BLaER1 (cell line): ENCODE results near the gene ANAPC15.
A peak's percentile ranks its signal among the peaks of the same experiment; 100 is the strongest.

Source experiments
- H3K27ac ChIP-seq: shearing (Covaris generic); formaldehyde crosslinking; 2 replicates; pipeline ENCODE4 v1.8.1; 2022
- H3K27me3 ChIP-seq: shearing (Covaris generic); formaldehyde crosslinking; 2 replicates; pipeline ENCODE4 v1.8.1; 2022
- H3K36me3 ChIP-seq: shearing (Covaris generic); formaldehyde crosslinking; 2 replicates; pipeline ENCODE4 v1.8.1; 2022
- H3K4me1 ChIP-seq: shearing (Covaris generic); formaldehyde crosslinking; 2 replicates; pipeline ENCODE4 v1.8.1; 2022
- H3K4me2 ChIP-seq: shearing (Covaris generic); formaldehyde crosslinking; 2 replicates; pipeline ENCODE4 v1.8.1; 2022
- H3K4me3 ChIP-seq: shearing (Covaris generic); formaldehyde crosslinking; 2 replicates; pipeline ENCODE4 v1.8.1; 2022
- H3K9ac ChIP-seq: shearing (Covaris generic); formaldehyde crosslinking; 2 replicates; pipeline ENCODE4 v1.8.1; 2022
- H3K9me3 ChIP-seq: shearing (Covaris generic); formaldehyde crosslinking; 2 replicates; pipeline ENCODE4 v1.8.1; 2022
- H4K20me1 ChIP-seq: shearing (Covaris generic); formaldehyde crosslinking; 2 replicates; pipeline ENCODE4 v1.8.1; 2022
- Cebpa-rat ChIP-seq: shearing (Covaris generic); IDR thresholded peaks from 2 replicates; pipeline ENCODE4 v1.8.1; 2022

The ANAPC15 gene

DNA sequence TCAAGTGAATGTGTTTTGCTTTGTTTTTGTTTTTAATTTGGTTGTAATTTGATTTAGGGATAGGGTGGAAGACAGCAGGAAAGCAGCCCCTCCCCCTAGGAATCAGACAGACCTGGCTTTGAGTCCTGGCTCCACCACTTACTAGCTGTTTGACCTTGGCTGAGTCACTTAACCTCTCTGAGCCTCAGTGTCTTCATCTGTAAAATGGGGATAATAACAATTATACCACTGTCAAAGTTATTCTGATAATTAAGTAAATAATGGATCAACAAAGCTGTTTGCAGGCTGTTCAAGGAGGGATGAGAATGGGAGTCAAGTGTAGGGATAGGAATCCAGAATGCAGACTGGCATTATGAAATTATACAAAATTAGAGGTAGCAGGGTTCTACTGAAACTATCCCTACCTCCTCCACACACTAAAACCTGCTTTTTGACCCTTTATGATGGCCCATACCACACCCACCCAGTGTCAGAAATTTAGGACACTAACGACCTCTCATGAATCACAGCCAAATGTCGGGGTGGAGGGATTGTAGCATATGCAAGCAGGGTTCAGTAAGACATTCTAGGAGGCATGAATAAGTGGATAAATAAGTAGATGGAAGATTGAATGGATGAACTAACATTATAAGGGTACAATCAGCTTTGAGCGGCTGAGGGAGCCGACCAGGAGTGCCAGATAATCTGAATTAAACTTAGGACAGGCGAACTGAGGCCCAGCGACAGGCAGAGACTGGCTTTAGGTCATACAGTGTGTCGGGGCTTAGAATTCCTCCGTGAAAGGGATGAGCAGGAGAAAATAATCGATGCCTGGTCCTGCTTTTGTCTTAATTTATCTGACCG is 974 bp downstream of the ANAPC15 start:
- Histone ChIP-seq H3K27ac (peak overlapping the region; percentile 99), H3K27me3 (no peaks in the 10 kb centered on the region), H3K4me3 (peak overlapping the region; percentile 73), H3K36me3 (peaks cover 32% of the 10 kb centered on the region), H3K9ac (peak overlapping the region; percentile 97), H3K9me3 (no peaks in the 10 kb centered on the region), H3K4me1 (peaks cover 20% of the 10 kb centered on the region), H4K20me1 (no peaks in the 10 kb centered on the region), H3K4me2 (peak overlapping the region; percentile 94)
- TF ChIP-seq Cebpa-rat = no peak

DNA sequence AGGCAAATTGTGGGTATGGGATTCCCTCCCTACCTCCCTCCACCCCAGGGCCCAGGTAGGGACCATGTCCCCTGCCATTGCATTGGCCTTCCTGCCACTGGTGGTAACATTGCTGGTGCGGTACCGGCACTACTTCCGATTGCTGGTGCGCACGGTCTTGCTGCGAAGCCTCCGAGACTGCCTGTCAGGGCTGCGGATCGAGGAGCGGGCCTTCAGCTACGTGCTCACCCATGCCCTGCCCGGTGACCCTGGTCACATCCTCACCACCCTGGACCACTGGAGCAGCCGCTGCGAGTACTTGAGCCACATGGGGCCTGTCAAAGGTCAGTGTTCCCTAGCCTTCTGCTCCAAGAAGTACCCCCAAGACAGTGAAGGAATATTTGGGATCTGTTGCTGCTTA is 6.6 kb downstream of the ANAPC15 start, which contains the start of gene TOMT:
TOMT (plus strand) TSS at position 37 of the 400 bp plus-strand sequence; CDS start at position 65, 28 bp downstream.
- no peak within 1 kb of the TSS for H3K27ac ChIP-seq
- no peak for TF ChIP-seq Cebpa-rat
- H3K27me3 ChIP-seq = no peaks in the 10 kb centered on the region
- H3K9me3 ChIP-seq = no peaks in the 10 kb centered on the region
- H3K4me2 ChIP-seq = no peak within 1 kb of the TSS
- no peak within 1 kb of the TSS for H3K9ac ChIP-seq
- no peaks in the 10 kb centered on the region for H4K20me1 ChIP-seq
- peaks cover 46% of the 10 kb centered on the region for H3K36me3 ChIP-seq
- no peak within 1 kb of the TSS for H3K4me3 ChIP-seq
- H3K4me1 ChIP-seq = peaks cover 26% of the 10 kb centered on the region

DNA sequence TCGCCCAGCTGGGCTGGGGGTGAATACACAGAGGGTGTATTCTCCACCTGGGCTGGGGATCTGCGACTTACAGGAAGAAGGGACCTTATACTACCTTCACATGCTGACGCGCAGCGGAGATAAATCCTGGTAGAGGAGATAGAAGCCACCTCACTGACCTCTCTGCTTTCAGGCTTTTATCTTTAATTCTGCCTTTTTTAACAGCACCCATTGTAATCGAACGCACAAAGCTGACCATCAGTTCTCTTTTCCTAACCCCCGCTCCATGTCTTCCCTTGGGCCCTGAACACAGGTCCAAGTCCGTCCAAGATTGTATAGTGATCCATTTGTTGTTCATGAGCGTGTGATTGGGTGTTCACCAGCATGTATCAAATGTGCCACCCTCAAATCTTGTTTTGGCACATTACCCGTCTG is 8.7 kb downstream of the ANAPC15 start:
- peak overlapping the region; percentile 38 for H3K4me3 ChIP-seq

DNA sequence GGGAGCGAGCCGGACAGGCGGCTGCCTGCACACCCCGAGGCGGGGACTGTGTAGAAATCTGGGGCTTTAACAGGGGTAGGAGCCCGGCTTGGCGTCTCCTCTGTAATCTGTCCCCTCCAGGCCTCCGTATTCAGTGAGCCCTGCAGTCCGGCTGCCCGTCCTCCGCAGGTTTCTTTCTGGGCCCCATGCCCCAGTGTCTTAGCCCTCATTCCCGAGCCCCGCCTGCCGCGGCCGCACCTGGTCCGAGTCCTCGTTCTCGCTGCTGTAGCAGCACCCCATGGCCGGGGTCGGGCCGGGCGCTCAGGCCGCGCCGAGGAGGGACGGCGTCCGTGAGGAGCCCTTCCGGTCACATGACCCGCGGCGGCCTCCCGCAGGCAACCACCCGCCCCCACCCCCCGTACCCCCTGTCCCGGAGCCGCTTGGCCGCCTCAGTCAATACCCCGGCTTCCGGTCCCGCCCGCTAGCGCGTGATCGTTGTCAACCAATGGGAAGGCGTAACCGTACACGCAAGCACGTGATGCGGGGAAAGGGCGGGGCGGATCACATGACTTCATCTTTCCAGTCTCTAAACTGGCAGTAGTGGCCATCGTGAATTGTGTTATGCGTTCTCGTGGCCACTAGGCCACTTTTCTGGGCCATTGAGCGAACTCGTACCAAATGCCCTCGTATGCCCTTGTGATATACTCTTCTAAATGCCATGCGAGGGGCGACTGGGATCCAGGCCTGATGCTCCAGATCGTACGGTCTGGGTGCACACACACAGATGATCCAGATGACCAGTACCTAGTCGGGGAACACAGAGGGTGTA is 9.3 kb downstream of the ANAPC15 start, which contains the start of gene LAMTOR1:
LAMTOR1 (minus strand) TSS at position 352 of the 808 bp plus-strand sequence; CDS start at position 279, 73 bp downstream.
- Histone ChIP-seq H3K9ac (peak within 1 kb of the TSS; percentile 95), H3K4me2 (peak within 1 kb of the TSS; percentile 92), H3K4me3 (peak within 1 kb of the TSS; percentile 80), H3K4me1 (peaks cover 35% of the 10 kb centered on the region), H3K36me3 (peaks cover 50% of the 10 kb centered on the region), H3K27me3 (no peaks in the 10 kb centered on the region), H4K20me1 (peaks cover 25% of the 10 kb centered on the region), H3K27ac (peak within 1 kb of the TSS; percentile 97), H3K9me3 (no peaks in the 10 kb centered on the region)
- TF ChIP-seq Cebpa-rat = no peak

More for the DNA sequence above, 8.7 kb downstream of the ANAPC15 start:
- H3K9me3 ChIP-seq = no peaks in the 10 kb centered on the region
- TF ChIP-seq Cebpa-rat = no peak
- H3K4me1 ChIP-seq = peaks cover 35% of the 10 kb centered on the region
- peak overlapping the region; percentile 4; the same call in 1 of the 2 replicates for H3K9ac ChIP-seq
- H3K4me2 ChIP-seq = peak overlapping the region; percentile 65
- H3K36me3 ChIP-seq = peaks cover 50% of the 10 kb centered on the region
- peaks cover 19% of the 10 kb centered on the region for H4K20me1 ChIP-seq
- H3K27me3 ChIP-seq = no peaks in the 10 kb centered on the region
- H3K27ac ChIP-seq = peak overlapping the region; percentile 64

DNA sequence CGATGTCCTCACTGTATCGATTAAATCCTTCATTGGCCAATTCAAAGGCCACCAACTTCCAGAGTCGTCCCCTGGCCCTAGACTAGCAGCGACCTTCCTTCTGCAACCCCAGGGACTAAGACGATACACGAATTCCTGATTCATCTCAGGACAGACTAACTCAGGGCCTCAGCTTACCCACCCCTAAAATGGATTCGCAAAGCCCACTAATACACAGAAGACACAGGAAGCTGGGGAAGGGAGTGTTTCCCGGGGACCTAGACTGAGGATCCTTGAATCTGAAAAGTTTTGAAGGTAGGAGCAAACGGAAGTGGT is 9.9 kb downstream of the ANAPC15 start:
- peak overlapping the region; percentile 97 for H3K27ac ChIP-seq
- H3K4me2 ChIP-seq = peak overlapping the region; percentile 92
- H4K20me1 ChIP-seq = peaks cover 28% of the 10 kb centered on the region
- TF ChIP-seq Cebpa-rat = no peak
- peaks cover 50% of the 10 kb centered on the region for H3K36me3 ChIP-seq
- H3K27me3 ChIP-seq = no peaks in the 10 kb centered on the region
- peaks cover 35% of the 10 kb centered on the region for H3K4me1 ChIP-seq
- H3K4me3 ChIP-seq = peak overlapping the region; percentile 80
- H3K9ac ChIP-seq = peak overlapping the region; percentile 95
- no peaks in the 10 kb centered on the region for H3K9me3 ChIP-seq

DNA sequence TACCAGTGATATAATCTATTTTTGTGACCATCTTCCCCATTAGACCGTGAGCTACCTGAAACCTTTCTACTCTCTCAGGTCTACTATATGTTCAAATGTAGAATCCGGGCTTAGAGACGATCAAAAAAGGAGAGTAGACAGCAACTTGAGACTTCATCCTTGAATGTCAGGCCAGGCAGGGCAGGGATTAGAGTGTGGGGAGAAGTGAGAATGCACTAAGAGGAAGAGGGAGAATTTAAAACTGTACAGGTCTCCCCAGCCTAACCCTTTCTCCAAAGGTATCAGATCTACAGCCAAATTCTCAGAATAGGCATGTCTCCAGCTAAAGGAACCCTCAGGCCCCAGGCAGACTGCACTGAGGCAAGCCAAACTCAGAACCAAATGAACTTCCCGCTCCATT is 10.3 kb downstream of the ANAPC15 start:
- no peaks in the 10 kb centered on the region for H3K27me3 ChIP-seq
- peak overlapping the region; percentile 92 for H3K4me2 ChIP-seq
- H3K4me3 ChIP-seq = peak overlapping the region; percentile 80
- H4K20me1 ChIP-seq = peaks cover 28% of the 10 kb centered on the region
- peak overlapping the region; percentile 97 for H3K27ac ChIP-seq
- peaks cover 50% of the 10 kb centered on the region for H3K36me3 ChIP-seq
- peaks cover 35% of the 10 kb centered on the region for H3K4me1 ChIP-seq
- H3K9me3 ChIP-seq = no peaks in the 10 kb centered on the region
- no peak for TF ChIP-seq Cebpa-rat
- H3K9ac ChIP-seq = peak overlapping the region; percentile 95

DNA sequence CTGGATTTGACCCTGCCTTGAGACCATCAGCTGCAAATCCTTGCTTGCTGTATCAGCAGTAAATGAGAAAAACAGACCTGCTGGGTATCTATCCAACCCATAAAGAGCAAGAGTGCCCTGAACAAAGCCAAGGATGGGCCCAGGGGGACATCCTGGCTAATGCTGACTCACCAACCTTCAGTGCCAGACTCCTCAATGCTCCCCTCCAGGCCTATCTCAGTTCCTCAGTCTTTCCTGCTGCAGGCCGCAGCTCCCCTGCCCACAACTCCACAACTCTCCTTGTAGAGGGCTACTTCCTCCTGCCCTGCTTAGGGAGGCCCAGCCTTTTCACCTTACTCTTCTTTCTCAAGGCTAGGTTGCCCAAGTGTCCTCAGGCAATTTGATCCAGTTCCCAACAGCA is 12.0 kb downstream of the ANAPC15 start:
- Histone ChIP-seq H3K4me3 (no peak overlapping the region), H3K27ac (peak overlapping the region; percentile 37; the same call in 1 of the 2 replicates), H4K20me1 (peaks cover 28% of the 10 kb centered on the region), H3K4me1 (peaks cover 35% of the 10 kb centered on the region), H3K36me3 (peaks cover 64% of the 10 kb centered on the region), H3K9me3 (no peaks in the 10 kb centered on the region), H3K27me3 (no peaks in the 10 kb centered on the region), H3K9ac (peak overlapping the region; percentile 17; the same call in 1 of the 2 replicates), H3K4me2 (peak overlapping the region; percentile 17)
- no peak for TF ChIP-seq Cebpa-rat

DNA sequence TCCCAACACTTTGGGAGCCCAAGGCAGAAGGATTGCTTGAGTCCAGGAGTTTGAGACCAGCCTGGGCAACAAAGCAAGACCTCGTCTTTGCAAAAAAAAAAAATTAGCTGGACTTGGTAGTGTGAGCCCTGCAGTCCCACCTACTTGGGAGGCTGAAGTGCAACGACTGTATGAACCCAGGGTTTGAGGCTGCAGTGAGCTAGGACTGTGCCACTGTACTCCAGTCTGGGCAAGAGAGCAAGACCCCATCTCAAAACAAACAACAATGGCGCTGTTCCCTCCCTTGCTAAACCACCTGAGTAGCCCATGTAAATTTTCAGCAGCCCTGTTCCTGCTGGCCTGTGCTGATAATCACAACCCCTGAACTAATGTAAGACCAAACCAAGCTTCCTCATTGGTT is 12.5 kb downstream of the ANAPC15 start:
- Histone ChIP-seq H3K9me3 (no peaks in the 10 kb centered on the region), H3K9ac (peak overlapping the region; percentile 17; the same call in 1 of the 2 replicates), H3K27ac (no peak overlapping the region), H3K4me2 (no peak overlapping the region), H3K4me3 (no peak overlapping the region), H3K36me3 (peaks cover 69% of the 10 kb centered on the region), H3K4me1 (peaks cover 35% of the 10 kb centered on the region), H4K20me1 (peaks cover 28% of the 10 kb centered on the region), H3K27me3 (no peaks in the 10 kb centered on the region)
- TF ChIP-seq Cebpa-rat = no peak

DNA sequence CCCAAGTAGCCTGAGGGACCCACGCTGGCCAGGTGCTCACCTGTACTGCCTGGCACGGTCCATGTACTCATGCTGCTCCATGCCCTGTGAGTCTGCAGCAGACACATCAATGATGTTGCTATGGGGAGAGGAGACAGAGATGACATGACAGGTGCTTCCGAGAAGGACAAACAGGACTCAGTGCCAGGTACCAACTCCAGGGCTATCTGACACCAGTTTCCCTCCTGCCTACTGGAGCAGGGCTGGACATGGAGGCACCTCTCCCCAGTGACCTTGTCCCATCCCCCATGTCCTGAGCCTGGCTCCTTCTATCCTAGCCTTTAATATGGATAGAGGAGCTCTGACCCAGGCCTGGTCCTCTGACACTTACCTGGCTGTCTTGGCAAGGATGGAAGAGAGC is 13.8 kb downstream of the ANAPC15 start:
- no peaks in the 10 kb centered on the region for H3K9me3 ChIP-seq
- H3K36me3 ChIP-seq = peaks cover 80% of the 10 kb centered on the region
- no peaks in the 10 kb centered on the region for H3K27me3 ChIP-seq
- H3K4me2 ChIP-seq = no peak overlapping the region
- TF ChIP-seq Cebpa-rat = no peak
- H3K27ac ChIP-seq = no peak overlapping the region
- H3K9ac ChIP-seq = no peak overlapping the region
- peaks cover 28% of the 10 kb centered on the region for H4K20me1 ChIP-seq
- peaks cover 30% of the 10 kb centered on the region for H3K4me1 ChIP-seq
- no peak overlapping the region for H3K4me3 ChIP-seq

DNA sequence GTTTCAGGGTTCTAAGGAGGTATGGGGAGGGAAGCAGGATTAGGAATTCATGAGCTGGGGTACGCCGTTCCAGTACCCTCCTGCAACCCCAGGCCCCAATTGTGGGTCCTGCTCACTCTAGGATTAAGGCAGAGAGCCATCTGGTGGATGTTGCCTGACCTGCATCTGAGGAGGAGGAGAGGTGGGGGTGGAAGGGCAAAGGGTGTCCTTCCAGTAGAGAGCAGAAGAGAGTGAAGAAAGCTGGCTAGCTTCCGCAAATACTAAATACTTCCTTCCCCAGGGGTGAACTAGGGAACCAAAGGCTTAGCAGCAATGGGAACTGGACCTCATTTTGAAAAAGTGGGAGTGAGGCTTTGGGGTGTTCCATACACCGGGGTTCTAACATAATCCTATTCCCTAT is 21.2 kb downstream of the ANAPC15 start:
- no peak overlapping the region for H3K9ac ChIP-seq
- no peaks in the 10 kb centered on the region for H3K9me3 ChIP-seq
- no peaks in the 10 kb centered on the region for H4K20me1 ChIP-seq
- peaks cover 66% of the 10 kb centered on the region for H3K36me3 ChIP-seq
- peak overlapping the region; percentile 35 for H3K4me2 ChIP-seq
- H3K27ac ChIP-seq = peak overlapping the region; percentile 28; the same call in 1 of the 2 replicates
- H3K4me1 ChIP-seq = peaks cover 11% of the 10 kb centered on the region
- H3K27me3 ChIP-seq = no peaks in the 10 kb centered on the region
- TF ChIP-seq Cebpa-rat = no peak
- H3K4me3 ChIP-seq = no peak overlapping the region
